Measurements from ENCODE around the gene ZNF524. TPM values are rescaled to one million over a fixed set of nuclear protein-coding genes. Genes with fewer than 3 reads are reported as not detected.

ZNF524 gene
- total and polyA plus RNA-seq, 2 experiments from 2014 or later, result 17.3 to 29.1 TPM

- peaks cover 3% of the 10 kb centered on the region for H3K4me1 ChIP-seq (ENCODE audit: low read depth)
- peaks cover 2% of the 10 kb centered on the region for H3K36me3 ChIP-seq
- H3K9me3 ChIP-seq (ENCODE audit: low read depth), result no peaks in the 10 kb centered on the region
- DNase-seq (ENCODE audit: low read depth in 1 of 2, low spot score in 1 of 2), result no peak
- H3K27ac ChIP-seq, result no peak overlapping the region
- no peak for TF ChIP-seq CTCF (IDR thresholded peaks at IDR 0.05; ENCODE audit: low read depth, low read length)
- no peaks in the 10 kb centered on the region for H3K27me3 ChIP-seq
- H3K4me3 ChIP-seq, result peak overlapping the region; percentile 51
These were observed 23.5 kb downstream of the ZNF524 start for GRCh38 chr19:55623561-55623960.

- Histone ChIP-seq H3K4me3 (peak within 1 kb of the TSS; percentile 51), H3K9me3 (ENCODE audit: low read depth) (no peaks in the 10 kb centered on the region), H3K4me1 (ENCODE audit: low read depth) (peaks cover 3% of the 10 kb centered on the region), H3K36me3 (peaks cover 2% of the 10 kb centered on the region), H3K27ac (peak within 1 kb of the TSS; percentile 99), H3K27me3 (no peaks in the 10 kb centered on the region)
- TF ChIP-seq CTCF (IDR thresholded peaks at IDR 0.05; ENCODE audit: low read depth, low read length), result no peak
- DNase-seq (ENCODE audit: low read depth in 1 of 2, low spot score in 1 of 2), result peak; percentile 95 to 98
These were observed 24.3 kb downstream of the ZNF524 start, which contains the start of gene ZNF784 for GRCh38 chr19:55624109-55625003. TSS of gene ZNF784 (minus strand) at chr19:55624566. CDS start at chr19:55624561, 5 bp downstream.

GRCh38 chr19:55625004-55625326, 24.9 kb downstream of the ZNF524 start:
- no peak for DNase-seq (ENCODE audit: low read depth in 1 of 2, low spot score in 1 of 2)
- Histone ChIP-seq H3K27ac (peak overlapping the region; percentile 99), H3K4me1 (ENCODE audit: low read depth) (peaks cover 3% of the 10 kb centered on the region), H3K36me3 (peaks cover 2% of the 10 kb centered on the region), H3K27me3 (no peaks in the 10 kb centered on the region), H3K9me3 (ENCODE audit: low read depth) (no peaks in the 10 kb centered on the region), H3K4me3 (peak overlapping the region; percentile 51)
- TF ChIP-seq CTCF (IDR thresholded peaks at IDR 0.05; ENCODE audit: low read depth, low read length), result no peak

- no peak for DNase-seq (ENCODE audit: low read depth in 1 of 2, low spot score in 1 of 2)
- H3K9me3 ChIP-seq (ENCODE audit: low read depth), result no peaks in the 10 kb centered on the region
- no peak overlapping the region for H3K27ac ChIP-seq
- peaks cover 2% of the 10 kb centered on the region for H3K36me3 ChIP-seq
- peaks cover 3% of the 10 kb centered on the region for H3K4me1 ChIP-seq (ENCODE audit: low read depth)
- no peak for TF ChIP-seq CTCF (IDR thresholded peaks at IDR 0.05; ENCODE audit: low read depth, low read length)
- H3K27me3 ChIP-seq, result no peaks in the 10 kb centered on the region
- no peak overlapping the region for H3K4me3 ChIP-seq
These were observed 26.3 kb downstream of the ZNF524 start for GRCh38 chr19:55626350-55626749.

GRCh38 chr19:55632463-55632834, 32.4 kb downstream of the ZNF524 start:
- Histone ChIP-seq H3K27me3 (no peaks in the 10 kb centered on the region), H3K27ac (peak overlapping the region; percentile 64), H3K4me1 (ENCODE audit: low read depth) (peaks cover 5% of the 10 kb centered on the region), H3K36me3 (no peaks in the 10 kb centered on the region), H3K9me3 (ENCODE audit: low read depth) (no peaks in the 10 kb centered on the region), H3K4me3 (no peak overlapping the region)
- peak; percentile 96 to 97 for DNase-seq (ENCODE audit: low read depth in 1 of 2, low spot score in 1 of 2)
- TF ChIP-seq CTCF (IDR thresholded peaks at IDR 0.05; ENCODE audit: low read depth, low read length), result peak; percentile 82

All from cardiac muscle cell (in vitro differentiated cells and primary cell).